Esophagus muscularis mucosa (tissue), 4 donors: ENCODE measurements around the gene TAP2. TPM values are rescaled to one million over a fixed set of nuclear protein-coding genes. Genes with fewer than 3 reads are reported as not detected.

Experiments used
- DNase-seq: peaks from one replicate; pipeline ENCODE4 v3.0.0-alpha.2; 2017; ENCODE audit errors: extremely low spot score
- H3K27ac ChIP-seq, 4 donors: fragments of 200-600 bp; sonication (generic); replicated peaks in 1 of 4; 1 replicate in 3 of 4; 2 replicates in 1 of 4; pipeline ENCODE4 v1.5.1; 2016 to 2019; ENCODE audit warnings: mild to moderate bottlenecking in 1 of 4
- H3K27me3 ChIP-seq, 4 donors: fragments of 200-600 bp; sonication (generic); one replicate each; pipeline versions ENCODE4 v1.5.1 to v1.6.0; 2016 to 2019
- H3K36me3 ChIP-seq, 4 donors: fragments of 200-600 bp; sonication (generic); one replicate each; pipeline ENCODE4 v1.5.1; 2016 to 2019
- H3K4me1 ChIP-seq, 4 donors: fragments of 200-600 bp; sonication (generic); one replicate each; pipeline ENCODE4 v1.5.1; 2016 to 2019
- H3K4me3 ChIP-seq, 4 donors: fragments of 200-600 bp; sonication (generic); 1 replicate in 2 of 4; 2 replicates in 2 of 4; pipeline ENCODE4 v1.5.1; 2016 to 2019; ENCODE audit warnings: mild to moderate bottlenecking in 4 of 4, moderate library complexity in 1 of 4
- H3K9me3 ChIP-seq, 4 donors: fragments of 200-600 bp; sonication (generic); 1 replicate in 3 of 4; 2 replicates in 1 of 4; pipeline ENCODE4 v1.5.1; 2016 to 2019
- EP300 ChIP-seq: sonication (generic); formaldehyde crosslinking; IDR thresholded peaks from one replicate; pipeline ENCODE4 v1.6.1; 2017; ENCODE audit warnings: antibody characterized with exemption
- POLR2A ChIP-seq: fragments of 450-650 bp; IDR thresholded peaks from one replicate; pipeline ENCODE4 v1.6.1; 2017; ENCODE audit warnings: antibody characterized with exemption, moderate library complexity, mild to moderate bottlenecking, low read depth
- POLR2AphosphoS5 ChIP-seq, 2 donors: sonication (generic); formaldehyde crosslinking; IDR thresholded peaks; one replicate each; pipeline ENCODE4 v1.6.1; 2017; ENCODE audit warnings: antibody characterized with exemption in 2 of 2
- WGBS: methylation state at CpG from one replicate; pipeline ENCODE4 v1.1.5; 2018; 5-methylcytosine and 5-hydroxymethylcytosine counted together
- intact Hi-C: fragments of 100-400 bp; cut with DNase I; formaldehyde crosslinking; loops from one replicate; pipeline ENCODE4 v1.15.1; 2023
- total RNA-seq, 4 donors: library from RNA; depleted of rRNA; stranded (reverse); fragments of >200 nt; gene quantifications; one replicate each; pipeline versions ENCODE4 v1.1.0 to v1.2.1, GENCODE V29; 2016
- TF ChIP-seq, protein P1 (sequence below), 3 experiments: fragments of 200-600 bp in 2 of 3; fragments of 450-650 bp in 1 of 3; sonication (generic) in 2 of 3; IDR thresholded peaks; one replicate each; pipeline ENCODE4 v1.5.1; 2017 to 2019; ENCODE audit warnings: antibody characterized with exemption in 3 of 3, mild to moderate bottlenecking in 2 of 3, moderate library complexity in 1 of 3

TAP2 gene
- total RNA-seq, 4 donors from 2014 or later, result 8.6 to 16.3 (median 13.4) TPM

DNA sequence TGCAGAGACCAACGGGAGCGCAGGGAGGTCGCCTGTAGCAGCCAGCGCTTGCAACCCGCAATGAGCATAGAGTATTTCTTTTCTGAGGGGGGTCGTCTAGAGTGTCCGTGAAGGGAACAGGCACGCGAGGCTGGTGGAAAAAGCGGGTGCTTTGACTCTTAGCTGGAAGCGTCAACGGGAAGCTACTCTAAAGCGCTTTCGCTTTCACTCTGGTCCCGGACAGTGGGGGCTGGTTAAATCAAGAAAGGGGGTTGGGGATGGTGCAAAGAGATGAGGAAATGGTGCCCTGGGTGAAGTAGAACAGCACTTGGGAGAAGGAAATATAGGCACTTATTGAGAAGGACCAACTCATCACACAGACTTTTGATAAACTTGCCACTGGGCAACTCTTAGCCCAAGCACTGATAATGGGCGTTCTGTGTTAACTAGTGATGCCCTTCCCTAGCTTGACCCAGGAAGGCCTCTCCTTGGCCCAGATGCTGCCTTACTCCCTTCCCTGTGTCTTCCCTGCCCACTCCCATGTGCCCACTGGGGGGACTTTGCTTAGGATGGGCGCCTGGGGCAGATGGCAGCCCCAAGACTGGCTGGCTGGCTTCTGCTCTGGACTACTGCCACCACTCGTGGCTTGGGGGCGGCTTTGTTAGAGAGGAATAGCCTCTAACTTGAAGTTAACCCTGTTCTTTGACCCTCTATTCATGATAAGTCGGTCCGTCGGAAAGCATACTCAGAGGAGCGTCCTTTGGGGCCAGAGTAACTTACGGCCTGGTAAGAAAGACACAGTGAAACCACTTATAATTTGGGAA is 16.0 kb upstream of the TAP2 start:
- intact Hi-C loops, result no loop called here
- Histone ChIP-seq H3K36me3 (peaks cover 6 to 47% (median 36%) of the 10 kb centered on the region in 4 donors), H3K4me3 (peak overlapping the region; percentile 79 to 96 (median 90)), H3K4me1 (peaks cover 13 to 38% (median 33%) of the 10 kb centered on the region in 4 donors), H3K9me3 (no peaks in the 10 kb centered on the region), H3K27ac (peak overlapping the region; percentile 96 to 100 (median 98)), H3K27me3 (no peaks in the 10 kb centered on the region)
- no peak for DNase-seq
- no peak for TF ChIP-seq POLR2A
- TF ChIP-seq, protein P1, sequence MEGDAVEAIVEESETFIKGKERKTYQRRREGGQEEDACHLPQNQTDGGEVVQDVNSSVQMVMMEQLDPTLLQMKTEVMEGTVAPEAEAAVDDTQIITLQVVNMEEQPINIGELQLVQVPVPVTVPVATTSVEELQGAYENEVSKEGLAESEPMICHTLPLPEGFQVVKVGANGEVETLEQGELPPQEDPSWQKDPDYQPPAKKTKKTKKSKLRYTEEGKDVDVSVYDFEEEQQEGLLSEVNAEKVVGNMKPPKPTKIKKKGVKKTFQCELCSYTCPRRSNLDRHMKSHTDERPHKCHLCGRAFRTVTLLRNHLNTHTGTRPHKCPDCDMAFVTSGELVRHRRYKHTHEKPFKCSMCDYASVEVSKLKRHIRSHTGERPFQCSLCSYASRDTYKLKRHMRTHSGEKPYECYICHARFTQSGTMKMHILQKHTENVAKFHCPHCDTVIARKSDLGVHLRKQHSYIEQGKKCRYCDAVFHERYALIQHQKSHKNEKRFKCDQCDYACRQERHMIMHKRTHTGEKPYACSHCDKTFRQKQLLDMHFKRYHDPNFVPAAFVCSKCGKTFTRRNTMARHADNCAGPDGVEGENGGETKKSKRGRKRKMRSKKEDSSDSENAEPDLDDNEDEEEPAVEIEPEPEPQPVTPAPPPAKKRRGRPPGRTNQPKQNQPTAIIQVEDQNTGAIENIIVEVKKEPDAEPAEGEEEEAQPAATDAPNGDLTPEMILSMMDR (IDR thresholded peaks at IDR 0.05), result no peak
- no peak for TF ChIP-seq POLR2AphosphoS5 (IDR thresholded peaks at IDR 0.05)
- no peak for TF ChIP-seq EP300
- 14% methylated on average over 22 of the region's 24 CpGs for WGBS

DNA sequence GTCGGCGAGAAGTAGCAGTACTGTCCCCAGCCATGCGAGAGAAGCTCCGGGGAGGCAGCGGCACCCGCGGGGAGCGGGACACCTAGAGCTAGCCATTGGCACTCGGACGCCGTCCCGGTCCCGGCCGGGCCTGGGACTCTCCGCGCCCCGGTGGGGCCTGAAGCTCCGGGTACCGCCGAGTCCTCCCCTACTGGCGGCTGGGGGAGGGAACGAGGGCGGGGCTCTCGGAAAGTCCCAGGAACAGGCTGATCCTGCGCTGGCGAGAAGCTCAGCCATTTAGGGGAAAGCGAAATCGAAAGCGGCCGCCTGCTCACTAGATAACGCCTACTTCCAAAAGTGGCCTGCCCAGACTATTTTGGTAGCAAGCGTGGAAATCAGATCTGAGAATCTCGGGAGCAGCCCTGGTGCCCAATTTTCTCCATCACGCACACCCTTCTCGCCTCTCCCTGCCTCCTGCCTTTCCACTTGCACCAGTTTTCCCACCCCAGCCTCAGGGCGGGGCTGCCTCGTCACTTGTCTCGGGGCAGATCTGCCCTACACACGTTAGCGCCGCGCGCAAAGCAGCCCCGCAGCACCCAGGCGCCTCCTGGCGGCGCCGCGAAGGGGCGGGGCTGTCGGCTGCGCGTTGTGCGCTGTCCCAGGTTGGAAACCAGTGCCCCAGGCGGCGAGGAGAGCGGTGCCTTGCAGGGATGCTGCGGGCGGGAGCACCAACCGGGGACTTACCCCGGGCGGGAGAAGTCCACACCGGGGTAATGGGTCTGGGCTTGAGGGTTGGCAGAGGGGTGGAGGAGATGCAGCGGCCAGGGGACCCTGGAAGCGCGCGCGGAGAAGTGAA is 15.2 kb upstream of the TAP2 start, which contains the start of the genes PSMB9 and TAP1:
TSS of gene PSMB9 (plus strand) at position 652 of the 835 bp plus-strand sequence. CDS start at position 690, 38 bp downstream.
TSS of gene TAP1 (minus strand) at position 164 of the 835 bp plus-strand sequence. CDS start at position 96, 68 bp downstream.
- peak; percentile 91 for TF ChIP-seq EP300
- peak; percentile 95 for TF ChIP-seq POLR2A
- peak; percentile 96 for TF ChIP-seq POLR2AphosphoS5 (IDR thresholded peaks at IDR 0.05)
- TF ChIP-seq, protein P1 (IDR thresholded peaks at IDR 0.05), result peak; percentile 78 to 95 (median 80)
- H3K9me3 ChIP-seq, result no peaks in the 10 kb centered on the region
- intact Hi-C loops, result no loop called here
- peaks cover 13 to 38% (median 33%) of the 10 kb centered on the region in 4 donors for H3K4me1 ChIP-seq
- H3K4me3 ChIP-seq, result peak within 1 kb of the TSS; percentile 79 to 96 (median 90)
- WGBS, result 0% methylated on average over 31 of the region's 68 CpGs
- H3K27me3 ChIP-seq, result no peaks in the 10 kb centered on the region
- DNase-seq, result peak; percentile 99
- H3K36me3 ChIP-seq, result peaks cover 6 to 47% (median 39%) of the 10 kb centered on the region in 4 donors
- peak within 1 kb of the TSS; percentile 96 to 100 (median 98) for H3K27ac ChIP-seq

DNA sequence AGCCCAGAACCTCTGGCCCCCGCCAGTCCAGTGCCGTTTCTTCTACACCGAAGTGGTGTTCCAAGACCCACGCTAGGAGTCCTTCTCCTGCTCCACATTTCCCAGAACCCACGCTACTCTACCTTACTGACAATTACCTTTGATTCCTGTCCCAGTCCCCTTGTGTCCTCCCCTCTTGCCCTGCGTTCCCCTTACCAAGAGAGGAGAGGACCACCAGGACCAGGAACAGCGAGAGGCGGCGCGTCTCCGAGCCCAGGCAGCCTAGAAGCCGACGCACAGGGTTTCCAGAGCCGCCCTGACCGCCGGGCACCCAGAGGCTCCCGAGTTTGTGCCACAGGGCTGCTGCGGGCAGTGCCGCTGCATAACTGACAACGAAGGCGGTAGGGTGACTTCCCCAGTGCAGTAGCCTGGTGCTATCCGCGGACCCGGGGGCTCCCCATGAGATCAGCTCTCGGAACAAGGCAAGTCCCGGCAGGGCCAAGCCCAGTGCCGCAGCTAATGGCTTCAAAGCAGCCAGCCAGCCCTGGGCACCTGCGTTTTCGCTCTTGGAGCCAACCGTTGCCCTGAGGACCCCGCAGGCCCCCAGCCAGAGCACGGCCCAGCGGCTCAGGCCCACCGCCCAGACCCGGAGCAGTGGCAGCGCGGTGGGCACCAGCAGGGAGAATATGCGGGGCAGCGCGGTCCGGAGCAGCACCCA is 14.5 kb upstream of the TAP2 start:
- peak overlapping the region; percentile 96 to 100 (median 98) for H3K27ac ChIP-seq
- peaks cover 13 to 43% (median 33%) of the 10 kb centered on the region in 4 donors for H3K4me1 ChIP-seq
- peak; percentile 92 for DNase-seq
- 0% methylated on average over 13 of the region's 41 CpGs for WGBS
- intact Hi-C loops, result no loop called here
- no peaks in the 10 kb centered on the region for H3K9me3 ChIP-seq
- H3K27me3 ChIP-seq, result no peaks in the 10 kb centered on the region
- H3K4me3 ChIP-seq, result peak overlapping the region; percentile 79 to 96 (median 90)
- TF ChIP-seq, protein P1 (IDR thresholded peaks at IDR 0.05), result no peak
- TF ChIP-seq POLR2A (no peak), POLR2AphosphoS5 (IDR thresholded peaks at IDR 0.05) (no peak), EP300 (no peak)
- peaks cover 7 to 48% (median 40%) of the 10 kb centered on the region in 4 donors for H3K36me3 ChIP-seq
